Endodermal cell (in vitro differentiated cells): Measurements from ENCODE around the gene SLC35B3. TPM values are rescaled to one million over a fixed set of nuclear protein-coding genes. Genes with fewer than 3 reads are reported as not detected.

Experiments
- DNase-seq: peaks from one replicate; pipeline ENCODE4 v3.0.0-alpha.2; 2017
- H3K27ac ChIP-seq: 2 replicates; pipeline ENCODE4 v1.5.1; 2013; ENCODE audit warnings: mild to moderate bottlenecking, low read depth, low read length, moderate library complexity
- H3K27me3 ChIP-seq: 2 replicates; pipeline ENCODE4 v1.6.1; 2013; ENCODE audit warnings: mild to moderate bottlenecking, low read length, moderate library complexity; ENCODE audit not compliant: insufficient read depth, control insufficient read depth, poor library complexity, severe bottlenecking
- H3K36me3 ChIP-seq: 2 replicates; pipeline ENCODE4 v1.7.0; 2013; ENCODE audit warnings: mild to moderate bottlenecking, low read length, moderate library complexity; ENCODE audit not compliant: control insufficient read depth, insufficient read depth
- H3K4me1 ChIP-seq: one replicate; pipeline ENCODE4 v1.7.0; 2013; ENCODE audit warnings: low read length; ENCODE audit not compliant: control insufficient read depth, insufficient read depth
- H3K4me3 ChIP-seq: 2 replicates; pipeline ENCODE4 v1.5.1; 2013; ENCODE audit warnings: mild to moderate bottlenecking, low read length, moderate library complexity
- H3K9ac ChIP-seq: 2 replicates; pipeline ENCODE4 v1.6.1; 2013; ENCODE audit warnings: mild to moderate bottlenecking, low read length, moderate library complexity; ENCODE audit not compliant: poor library complexity, severe bottlenecking; ENCODE audit errors: extremely low read depth
- H3K9me3 ChIP-seq: 2 replicates; pipeline ENCODE4 v1.6.1; 2013; ENCODE audit warnings: mild to moderate bottlenecking, low read length, moderate library complexity; ENCODE audit not compliant: control insufficient read depth
- H3K27ac Mint-ChIP-seq: 2 replicates; pipeline ENCODE4 v1.8.0; 2020; ENCODE audit warnings: mixed read lengths
- H3K27me3 Mint-ChIP-seq: 2 replicates; pipeline ENCODE4 v1.8.0; 2021; ENCODE audit warnings: mild to moderate bottlenecking, mixed read lengths; ENCODE audit not compliant: insufficient read depth
- H3K36me3 Mint-ChIP-seq: 2 replicates; pipeline ENCODE4 v1.8.0; 2020; ENCODE audit warnings: low read depth, mixed read lengths
- H3K4me1 Mint-ChIP-seq: 2 replicates; pipeline ENCODE4 v1.8.0; 2020; ENCODE audit warnings: mixed read lengths
- H3K4me3 Mint-ChIP-seq: 2 replicates; pipeline ENCODE4 v1.8.0; 2020; ENCODE audit warnings: mild to moderate bottlenecking, moderate library complexity, mixed read lengths
- H3K9me3 Mint-ChIP-seq: 2 replicates; pipeline ENCODE4 v1.8.0; 2020; ENCODE audit warnings: mild to moderate bottlenecking, mixed read lengths
- WGBS, 2 experiments: methylation state at CpG; one replicate each; pipeline versions ENCODE4 v1.1.5 to v1.1.7; 2013; ENCODE audit warnings: missing lambda C conversion rate in 2 of 2, mixed read lengths in 1 of 2; ENCODE audit not compliant: insufficient coverage in 1 of 2, insufficient read length in 1 of 2; 5-methylcytosine and 5-hydroxymethylcytosine counted together
- total RNA-seq, 2 donors: library from RNA; stranded (reverse); fragmentation: NEBNext Ultra II Directional in 1 of 2; extraction: Animal tissue kit (Norgen Biotek cat#: 25700) in 1 of 2; gene quantifications; 2 replicates in 1 of 2; 3 replicates in 1 of 2; pipeline ENCODE4 v1.2.1, GENCODE V29; 2021
- TF ChIP-seq, protein P1 (sequence below): fragments of 200-600 bp; sonication (generic); conservative IDR thresholded peaks from 2 replicates; pipeline ENCODE4 v1.5.0; 2021; ENCODE audit warnings: antibody characterized with exemption, mild to moderate bottlenecking

Gene SLC35B3
- total RNA-seq, 2 donors from 2014 or later = 11.4 to 11.9 TPM

DNA sequence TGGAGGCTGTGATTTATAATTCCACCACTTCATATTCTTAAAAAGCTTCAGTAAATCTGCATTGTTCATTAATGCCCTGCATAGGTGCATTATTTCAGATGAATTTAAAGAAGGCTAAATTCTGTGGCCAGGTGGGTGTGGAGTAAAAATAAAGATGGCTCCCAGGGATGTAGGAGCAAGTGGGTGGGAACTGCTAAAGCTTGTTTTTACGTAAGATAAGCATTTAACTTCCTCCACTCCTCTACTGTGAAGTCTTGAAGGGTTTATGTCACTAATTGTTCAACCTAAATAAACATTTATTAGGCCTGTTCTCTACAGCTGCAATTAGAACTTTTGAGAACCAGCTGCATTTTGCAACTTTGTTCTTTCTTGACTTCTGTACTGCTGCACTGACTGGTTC, 6.8 kb upstream of the SLC35B3 start:
- no peaks in the 10 kb centered on the region for H3K9me3 Mint-ChIP-seq
- H3K4me3 Mint-ChIP-seq = no peak overlapping the region
- peaks cover 5% of the 10 kb centered on the region for H3K4me1 Mint-ChIP-seq
- H3K36me3 Mint-ChIP-seq = no peaks in the 10 kb centered on the region
- no peak overlapping the region for H3K27ac Mint-ChIP-seq
- no CpG with 5 or more reads among the region's 1 CpG for WGBS, 2 experiments
- no peak overlapping the region for H3K4me3 ChIP-seq
- no peaks in the 10 kb centered on the region for H3K27me3 Mint-ChIP-seq
- no peak overlapping the region for H3K9ac ChIP-seq
- H3K27me3 ChIP-seq = no peaks in the 10 kb centered on the region
- no peaks in the 10 kb centered on the region for H3K36me3 ChIP-seq
- no peak overlapping the region for H3K27ac ChIP-seq
- H3K4me1 ChIP-seq = peaks cover 4% of the 10 kb centered on the region
- DNase-seq = no peak
- TF ChIP-seq, protein P1, sequence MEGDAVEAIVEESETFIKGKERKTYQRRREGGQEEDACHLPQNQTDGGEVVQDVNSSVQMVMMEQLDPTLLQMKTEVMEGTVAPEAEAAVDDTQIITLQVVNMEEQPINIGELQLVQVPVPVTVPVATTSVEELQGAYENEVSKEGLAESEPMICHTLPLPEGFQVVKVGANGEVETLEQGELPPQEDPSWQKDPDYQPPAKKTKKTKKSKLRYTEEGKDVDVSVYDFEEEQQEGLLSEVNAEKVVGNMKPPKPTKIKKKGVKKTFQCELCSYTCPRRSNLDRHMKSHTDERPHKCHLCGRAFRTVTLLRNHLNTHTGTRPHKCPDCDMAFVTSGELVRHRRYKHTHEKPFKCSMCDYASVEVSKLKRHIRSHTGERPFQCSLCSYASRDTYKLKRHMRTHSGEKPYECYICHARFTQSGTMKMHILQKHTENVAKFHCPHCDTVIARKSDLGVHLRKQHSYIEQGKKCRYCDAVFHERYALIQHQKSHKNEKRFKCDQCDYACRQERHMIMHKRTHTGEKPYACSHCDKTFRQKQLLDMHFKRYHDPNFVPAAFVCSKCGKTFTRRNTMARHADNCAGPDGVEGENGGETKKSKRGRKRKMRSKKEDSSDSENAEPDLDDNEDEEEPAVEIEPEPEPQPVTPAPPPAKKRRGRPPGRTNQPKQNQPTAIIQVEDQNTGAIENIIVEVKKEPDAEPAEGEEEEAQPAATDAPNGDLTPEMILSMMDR = no peak
- no peaks in the 10 kb centered on the region for H3K9me3 ChIP-seq

DNA sequence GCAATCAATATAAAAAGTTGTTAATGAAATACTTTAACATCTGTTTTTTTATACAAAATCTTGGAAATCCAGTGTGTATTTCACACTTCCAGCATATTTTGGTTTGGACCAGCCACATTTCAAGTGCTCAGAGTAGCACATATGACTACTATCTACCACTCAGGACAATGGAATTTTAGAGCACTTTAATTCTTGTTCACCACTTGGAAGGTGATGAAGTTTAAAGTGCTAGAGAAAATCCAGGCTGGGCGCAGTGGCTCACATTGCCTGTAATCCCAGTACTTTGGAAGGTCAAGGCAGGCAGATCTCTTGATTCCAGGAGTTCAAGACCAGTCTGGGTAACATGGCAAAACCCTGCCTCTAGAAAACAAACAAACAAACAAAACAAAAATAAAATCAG, 6.1 kb upstream of the SLC35B3 start:
- Mint-ChIP-seq H3K36me3 (no peaks in the 10 kb centered on the region), H3K27me3 (no peaks in the 10 kb centered on the region), H3K27ac (no peak overlapping the region), H3K4me3 (no peak overlapping the region), H3K4me1 (no peaks in the 10 kb centered on the region), H3K9me3 (no peaks in the 10 kb centered on the region)
- no peak for DNase-seq
- TF ChIP-seq, protein P1 = no peak
- WGBS, 2 experiments = 83 to 92% methylated on average over 1 of the region's 1 CpG
- Histone ChIP-seq H3K27ac (no peak overlapping the region), H3K36me3 (no peaks in the 10 kb centered on the region), H3K4me3 (no peak overlapping the region), H3K9ac (no peak overlapping the region), H3K27me3 (no peaks in the 10 kb centered on the region), H3K9me3 (no peaks in the 10 kb centered on the region), H3K4me1 (no peaks in the 10 kb centered on the region)

DNA sequence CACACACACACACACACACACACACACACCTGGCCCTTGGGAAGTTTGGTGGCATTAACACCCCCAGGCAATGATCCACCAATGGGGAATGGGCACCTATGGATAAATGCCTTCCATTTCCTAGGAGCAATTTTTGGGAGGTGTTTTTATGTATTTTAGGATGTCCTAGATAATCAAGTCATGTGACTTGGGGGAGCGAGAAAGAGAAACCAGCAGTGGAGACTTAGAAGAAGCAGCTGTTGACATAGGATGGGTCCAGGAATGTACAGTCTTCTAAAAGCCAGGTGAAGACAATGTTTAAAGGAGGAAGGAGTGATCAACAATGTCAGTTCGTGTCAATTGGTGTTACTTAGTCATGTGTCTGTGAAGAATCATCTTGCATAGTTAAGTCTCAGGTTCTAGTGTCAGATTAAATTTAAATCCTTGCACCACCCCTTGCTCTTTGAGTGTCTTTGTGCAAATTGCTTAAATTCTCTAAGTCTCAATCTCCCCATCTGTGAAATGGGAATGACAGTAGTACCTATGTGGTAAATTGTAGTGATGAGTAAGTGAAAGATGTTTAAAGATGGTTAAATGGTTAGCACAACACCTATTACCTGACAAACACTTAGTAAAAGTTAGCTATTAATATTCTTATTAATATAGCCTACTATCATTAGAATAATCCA, 4.4 kb upstream of the SLC35B3 start:
- H3K9me3 Mint-ChIP-seq = no peaks in the 10 kb centered on the region
- Histone ChIP-seq H3K27me3 (no peaks in the 10 kb centered on the region), H3K27ac (no peak overlapping the region), H3K9ac (no peak overlapping the region), H3K4me1 (no peaks in the 10 kb centered on the region), H3K4me3 (no peak overlapping the region), H3K36me3 (no peaks in the 10 kb centered on the region), H3K9me3 (no peaks in the 10 kb centered on the region)
- H3K27me3 Mint-ChIP-seq = no peaks in the 10 kb centered on the region
- no peak overlapping the region for H3K27ac Mint-ChIP-seq
- 40 to 46% methylated on average over 2 of the region's 2 CpGs for WGBS, 2 experiments
- no peak for DNase-seq
- TF ChIP-seq, protein P1 = no peak
- no peak overlapping the region for H3K4me3 Mint-ChIP-seq
- no peaks in the 10 kb centered on the region for H3K4me1 Mint-ChIP-seq
- H3K36me3 Mint-ChIP-seq = no peaks in the 10 kb centered on the region
